HT1080 (cell line): Measurements from ENCODE around the gene UTP25. TPM values are rescaled to one million over a fixed set of nuclear protein-coding genes. Genes with fewer than 3 reads are reported as not detected.
A peak's percentile ranks its signal among the peaks of the same experiment; 100 is the strongest.

Experiments used
- DNase-seq: peaks from one replicate; pipeline ENCODE4 v3.0.0-alpha.2; 2015; ENCODE audit warnings: low read depth
- total RNA-seq: library from RNA; depleted of rRNA; stranded (reverse); fragments of >200 nt; shearing (Covaris generic); gene quantifications from 2 replicates; pipeline ENCODE4 v1.2.3, GENCODE V29; 2014

UTP25 gene
- total RNA-seq, 1 experiment from 2014 or later: 12.4 TPM

GRCh38 chr1:209838537-209838936 is 10.8 kb downstream of the UTP25 start:
- no peak for DNase-seq

GRCh38 chr1:209839875-209840546 is 12.2 kb downstream of the UTP25 start:
- DNase-seq: peak; percentile 99

GRCh38 chr1:209840611-209841010 is 12.8 kb downstream of the UTP25 start:
- DNase-seq: peak; percentile 52

- no peak for DNase-seq
These were observed 17.1 kb downstream of the UTP25 start for GRCh38 chr1:209844695-209845407.

GRCh38 chr1:209845408-209845725 is 17.6 kb downstream of the UTP25 start:
- DNase-seq: no peak

GRCh38 chr1:209849388-209849787 is 21.6 kb downstream of the UTP25 start:
- no peak for DNase-seq

- peak; percentile 80 for DNase-seq
These were observed 22.7 kb downstream of the UTP25 start for GRCh38 chr1:209850342-209850979.

GRCh38 chr1:209853676-209854075 is 25.9 kb downstream of the UTP25 start:
- no peak for DNase-seq

GRCh38 chr1:209854196-209854595 is 26.4 kb downstream of the UTP25 start:
- DNase-seq: no peak

GRCh38 chr1:209855006-209855405 is 27.2 kb downstream of the UTP25 start:
- no peak for DNase-seq

GRCh38 chr1:209855623-209856022 is 27.9 kb downstream of the UTP25 start:
- no peak for DNase-seq

- no peak for DNase-seq
These were observed 30.9 kb downstream of the UTP25 start for GRCh38 chr1:209858561-209859103.

GRCh38 chr1:209860293-209860881 is 32.6 kb downstream of the UTP25 start:
- peak; percentile 71 for DNase-seq

GRCh38 chr1:209861242-209861641 is 33.5 kb downstream of the UTP25 start:
- no peak for DNase-seq

GRCh38 chr1:209862391-209863356 is 34.9 kb downstream of the UTP25 start:
- DNase-seq: no peak

- no peak for DNase-seq
These were observed 36.2 kb downstream of the UTP25 start for GRCh38 chr1:209863766-209864485.

GRCh38 chr1:209866201-209866600 is 38.4 kb downstream of the UTP25 start:
- no peak for DNase-seq

- DNase-seq: no peak
These were observed 41.7 kb downstream of the UTP25 start for GRCh38 chr1:209869291-209870149.
